Smooth muscle cell (in vitro differentiated cells): ENCODE data around the gene NEK8. TPM values are rescaled to one million over a fixed set of nuclear protein-coding genes. Genes with fewer than 3 reads are reported as not detected.

Experiments
- DNase-seq: peaks from one replicate; lab custom pipeline; 2025; ENCODE audit not compliant: unreplicated experiment; lab: John Stamatoyannopoulos, UW
- H2AFZ ChIP-seq: fragments of 200-600 bp; sonication (generic); 2 replicates; pipeline ENCODE4 v1.6.0; 2016; ENCODE audit warnings: antibody characterized with exemption, low read depth, mild to moderate bottlenecking
- H3F3A ChIP-seq: fragments of 200-600 bp; sonication (generic); 2 replicates; pipeline ENCODE4 v1.6.0; 2017; ENCODE audit warnings: antibody characterized with exemption, low read depth
- H3K27ac ChIP-seq: fragments of 200-600 bp; sonication (generic); 2 replicates; pipeline ENCODE4 v1.5.1; 2016; ENCODE audit warnings: low read depth, mild to moderate bottlenecking
- H3K27me3 ChIP-seq: fragments of 200-600 bp; sonication (generic); 2 replicates; pipeline ENCODE4 v1.6.1; 2016; ENCODE audit warnings: low read depth, mild to moderate bottlenecking
- H3K36me3 ChIP-seq: fragments of 200-600 bp; sonication (generic); 2 replicates; pipeline ENCODE4 v1.5.1; 2016; ENCODE audit warnings: low read depth
- H3K4me1 ChIP-seq: fragments of 200-600 bp; sonication (generic); 2 replicates; pipeline ENCODE4 v1.5.1; 2016; ENCODE audit warnings: low read depth
- H3K4me2 ChIP-seq: fragments of 200-600 bp; sonication (generic); 2 replicates; pipeline ENCODE4 v1.6.0; 2016; ENCODE audit warnings: mild to moderate bottlenecking
- H3K4me3 ChIP-seq: fragments of 200-600 bp; sonication (generic); 2 replicates; pipeline ENCODE4 v1.5.1; 2016; ENCODE audit warnings: mild to moderate bottlenecking
- H3K79me2 ChIP-seq: fragments of 200-600 bp; sonication (generic); 2 replicates; pipeline ENCODE4 v1.6.0; 2016; ENCODE audit warnings: low read depth, mild to moderate bottlenecking
- H3K9ac ChIP-seq: fragments of 200-600 bp; sonication (generic); 2 replicates; pipeline ENCODE4 v1.6.0; 2016; ENCODE audit warnings: low read depth
- H3K9me3 ChIP-seq: fragments of 200-600 bp; sonication (generic); replicated peaks from 2 replicates; pipeline ENCODE4 v1.5.1; 2016; ENCODE audit warnings: low read depth
- H4K20me1 ChIP-seq: fragments of 200-600 bp; sonication (generic); 2 replicates; pipeline ENCODE4 v1.6.0; 2016; ENCODE audit warnings: low read depth
- WGBS: methylation state at CpG from one replicate; pipeline ENCODE4 v1.1.7; 2016; ENCODE audit warnings: low lambda C conversion rate; 5-methylcytosine and 5-hydroxymethylcytosine counted together
- polyA plus RNA-seq: library from polyadenylated mRNA; unstranded; fragments of >200 nt; fragmentation: Nextera tagmentation; extraction: Ambion mirVana; gene quantifications from 2 replicates; pipeline ENCODE4 v1.2.1, GENCODE V29; 2016
- total RNA-seq: library from RNA; depleted of rRNA; stranded (reverse); fragments of >200 nt; gene quantifications from 2 replicates; pipeline ENCODE4 v1.2.3, GENCODE V29; 2014
- TF ChIP-seq, protein P1 (sequence below): fragments of 200-600 bp; sonication (generic); IDR thresholded peaks from 2 replicates; pipeline ENCODE4 v1.5.1; 2017; ENCODE audit warnings: borderline replicate concordance, mild to moderate bottlenecking, antibody characterized with exemption; ENCODE audit not compliant: insufficient read depth, poor library complexity, severe bottlenecking

The NEK8 gene
- total and polyA plus RNA-seq, 2 experiments from 2014 or later, result 2.8 to 4.6 TPM

DNA sequence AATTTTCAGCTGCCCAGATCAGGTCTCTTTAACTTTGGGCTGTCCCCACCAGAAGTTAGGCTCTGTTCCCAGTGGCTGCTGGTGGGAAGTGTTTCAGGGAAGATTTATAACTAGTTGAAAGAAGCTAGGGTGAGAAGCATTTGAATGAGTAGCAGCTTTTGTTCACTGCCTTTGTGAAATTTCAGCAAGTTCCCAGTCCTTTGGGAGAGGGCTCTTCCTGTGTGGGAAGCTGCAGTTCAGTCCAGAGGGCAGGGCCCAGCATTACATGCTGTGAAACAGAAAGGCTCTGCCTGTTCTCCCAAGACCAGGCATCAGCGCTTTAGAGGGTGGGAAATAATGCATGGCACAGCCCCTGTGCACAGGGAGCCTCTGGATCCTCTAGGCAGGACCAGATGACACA is 34.7 kb upstream of the NEK8 start:
- no peak overlapping the region for H3K9ac ChIP-seq
- H3K4me3 ChIP-seq, result no peak overlapping the region
- no peaks in the 10 kb centered on the region for H3K9me3 ChIP-seq
- H3K4me1 ChIP-seq, result no peaks in the 10 kb centered on the region
- no peaks in the 10 kb centered on the region for H4K20me1 ChIP-seq
- TF ChIP-seq, protein P1, sequence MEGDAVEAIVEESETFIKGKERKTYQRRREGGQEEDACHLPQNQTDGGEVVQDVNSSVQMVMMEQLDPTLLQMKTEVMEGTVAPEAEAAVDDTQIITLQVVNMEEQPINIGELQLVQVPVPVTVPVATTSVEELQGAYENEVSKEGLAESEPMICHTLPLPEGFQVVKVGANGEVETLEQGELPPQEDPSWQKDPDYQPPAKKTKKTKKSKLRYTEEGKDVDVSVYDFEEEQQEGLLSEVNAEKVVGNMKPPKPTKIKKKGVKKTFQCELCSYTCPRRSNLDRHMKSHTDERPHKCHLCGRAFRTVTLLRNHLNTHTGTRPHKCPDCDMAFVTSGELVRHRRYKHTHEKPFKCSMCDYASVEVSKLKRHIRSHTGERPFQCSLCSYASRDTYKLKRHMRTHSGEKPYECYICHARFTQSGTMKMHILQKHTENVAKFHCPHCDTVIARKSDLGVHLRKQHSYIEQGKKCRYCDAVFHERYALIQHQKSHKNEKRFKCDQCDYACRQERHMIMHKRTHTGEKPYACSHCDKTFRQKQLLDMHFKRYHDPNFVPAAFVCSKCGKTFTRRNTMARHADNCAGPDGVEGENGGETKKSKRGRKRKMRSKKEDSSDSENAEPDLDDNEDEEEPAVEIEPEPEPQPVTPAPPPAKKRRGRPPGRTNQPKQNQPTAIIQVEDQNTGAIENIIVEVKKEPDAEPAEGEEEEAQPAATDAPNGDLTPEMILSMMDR, result no peak
- peaks cover 32% of the 10 kb centered on the region for H3K36me3 ChIP-seq
- H3K79me2 ChIP-seq, result no peaks in the 10 kb centered on the region
- H3K4me2 ChIP-seq, result no peak overlapping the region
- no peak overlapping the region for H3K27ac ChIP-seq
- no peak for DNase-seq
- H3K27me3 ChIP-seq, result no peaks in the 10 kb centered on the region
- no peaks in the 10 kb centered on the region for H3F3A ChIP-seq
- WGBS, result 100% methylated on average over 1 of the region's 1 CpG
- H2AFZ ChIP-seq, result no peak overlapping the region

DNA sequence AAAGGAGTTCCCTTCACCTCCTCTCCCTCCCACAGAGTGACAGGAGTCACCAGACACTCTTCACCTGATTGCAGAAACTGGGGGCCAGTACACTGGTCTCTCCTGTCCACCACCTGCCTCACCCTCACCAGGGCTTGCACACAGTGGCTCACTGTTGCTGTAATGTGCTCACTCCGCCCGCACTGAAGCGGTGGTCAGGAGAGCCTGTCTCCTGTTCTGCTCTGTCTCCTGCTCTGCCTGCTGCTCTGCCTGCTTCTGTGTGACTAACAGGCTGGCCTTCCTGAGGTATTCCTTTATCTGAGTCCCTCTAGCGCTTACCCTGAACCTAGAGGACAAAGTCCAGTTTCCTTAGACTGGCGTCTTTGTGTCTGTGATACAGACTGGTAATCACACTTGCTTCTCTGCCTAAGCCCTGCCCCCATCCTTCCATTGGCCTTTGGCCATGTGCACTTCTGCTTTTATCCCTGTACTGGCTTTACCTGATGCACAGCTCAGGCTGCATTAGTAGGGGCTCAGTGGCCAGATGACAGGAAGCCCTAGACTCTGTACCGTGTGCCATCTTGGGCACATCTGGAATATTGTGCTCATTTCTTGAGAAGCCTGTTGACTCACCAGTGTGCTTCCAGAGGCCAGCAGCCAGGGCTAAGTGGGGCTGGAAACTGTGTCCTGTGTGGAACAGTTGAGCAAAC is 30.2 kb upstream of the NEK8 start:
- TF ChIP-seq, protein P1, result no peak
- no peak overlapping the region for H2AFZ ChIP-seq
- H4K20me1 ChIP-seq, result no peaks in the 10 kb centered on the region
- H3K36me3 ChIP-seq, result peaks cover 9% of the 10 kb centered on the region
- H3K27me3 ChIP-seq, result no peaks in the 10 kb centered on the region
- DNase-seq, result no peak
- H3K79me2 ChIP-seq, result no peaks in the 10 kb centered on the region
- 96% methylated on average over 6 of the region's 6 CpGs for WGBS
- H3F3A ChIP-seq, result no peaks in the 10 kb centered on the region
- H3K4me3 ChIP-seq, result no peak overlapping the region
- no peak overlapping the region for H3K9ac ChIP-seq
- H3K4me2 ChIP-seq, result no peak overlapping the region
- no peaks in the 10 kb centered on the region for H3K9me3 ChIP-seq
- no peak overlapping the region for H3K27ac ChIP-seq
- peaks cover 10% of the 10 kb centered on the region for H3K4me1 ChIP-seq

DNA sequence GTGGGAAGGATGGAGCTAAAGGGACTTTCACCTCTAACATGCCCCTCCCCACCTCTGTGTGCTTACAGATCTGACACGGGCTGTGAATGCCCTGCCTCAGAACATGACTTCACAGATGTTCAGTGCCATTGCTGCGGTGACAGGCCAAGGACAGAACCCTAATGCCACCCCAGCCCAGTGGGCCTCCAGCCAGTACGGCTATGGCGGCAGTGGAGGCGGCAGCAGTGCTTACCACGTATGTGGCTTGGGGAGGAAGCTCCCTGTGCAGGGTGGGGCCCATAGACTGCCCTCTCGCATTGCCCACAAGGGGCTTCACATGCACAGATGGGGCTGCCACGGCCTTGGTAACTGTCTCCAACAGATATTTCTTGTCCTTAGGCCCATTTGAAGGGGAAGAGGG is 28.3 kb upstream of the NEK8 start:
- WGBS, result over 99% methylated on average over 8 of the region's 8 CpGs

More for the DNA sequence above, 28.3 kb upstream of the NEK8 start:
- Histone ChIP-seq H3K27me3 (no peaks in the 10 kb centered on the region), H3F3A (no peaks in the 10 kb centered on the region), H2AFZ (no peak overlapping the region), H4K20me1 (no peaks in the 10 kb centered on the region), H3K27ac (no peak overlapping the region), H3K4me3 (no peak overlapping the region), H3K79me2 (no peaks in the 10 kb centered on the region), H3K4me1 (peaks cover 10% of the 10 kb centered on the region), H3K36me3 (peaks cover 9% of the 10 kb centered on the region), H3K4me2 (no peak overlapping the region), H3K9ac (no peak overlapping the region), H3K9me3 (no peaks in the 10 kb centered on the region)
- TF ChIP-seq, protein P1, result no peak
- no peak for DNase-seq
